Panc1 (cell line): Measurements from ENCODE around the gene NCBP1. TPM values are rescaled to one million over a fixed set of nuclear protein-coding genes. Genes with fewer than 3 reads are reported as not detected.
A peak's percentile ranks its signal among the peaks of the same experiment; 100 is the strongest.

Experiments
- ATAC-seq: fragments of 200-7000 bp; cut with Tn5 transposase; 2 replicates; pipeline ENCODE4 v1.9.1; 2020; ENCODE audit warnings: mild to moderate bottlenecking, moderate library complexity
- BruUV-seq: library from RNA; stranded (reverse); fragments of 400-500 nt; replicated peaks from 2 replicates; lab custom pipeline; 2021; lab: Mats Ljungman, UMichigan
- CTCF ChIA-PET: fragments of 300-600 bp; sonication (Branson Sonifier 250); formaldehyde crosslinking; loops from one replicate; lab custom pipeline; 2022; ENCODE audit warnings: antibody characterized with exemption; lab: Charles Lee
- POLR2A ChIA-PET: fragments of 300-600 bp; sonication (Branson Sonifier 250); formaldehyde crosslinking; loops from one replicate; lab custom pipeline; 2022; ENCODE audit warnings: antibody characterized with exemption; lab: Charles Lee
- DNase-seq: peaks from one replicate; pipeline ENCODE4 v3.0.0-alpha.2; 2010; ENCODE audit warnings: low read depth, low spot score
- H3K27ac ChIP-seq: 2 replicates; pipeline ENCODE4 v1.5.1; 2011; ENCODE audit warnings: mild to moderate bottlenecking, low read length, inconsistent platforms
- H3K27me3 ChIP-seq: fragments of 200-500 bp; sonication (Bioruptor generic); 2 replicates; pipeline ENCODE4 v1.6.0; 2014; ENCODE audit warnings: low read length, inconsistent platforms; ENCODE audit not compliant: control insufficient read depth, insufficient read depth
- H3K36me3 ChIP-seq: fragments of 200-500 bp; sonication (Bioruptor generic); 2 replicates; pipeline ENCODE4 v1.5.1; 2014; ENCODE audit warnings: inconsistent platforms, mild to moderate bottlenecking, low read length, moderate library complexity; ENCODE audit not compliant: control insufficient read depth, insufficient read depth
- H3K4me1 ChIP-seq: 2 replicates; pipeline ENCODE4 v1.5.1; 2011; ENCODE audit warnings: inconsistent platforms, mild to moderate bottlenecking, low read length, moderate library complexity; ENCODE audit not compliant: control insufficient read depth, insufficient read depth
- H3K4me3 ChIP-seq, 2 experiments: 2 replicates each; pipeline ENCODE4 v1.5.1; 2011 to 2012; ENCODE audit warnings: low read depth in 2 of 2, low read length in 2 of 2, mild to moderate bottlenecking in 2 of 2, inconsistent platforms in 1 of 2, moderate library complexity in 1 of 2
- H3K9me3 ChIP-seq: fragments of 200-500 bp; sonication (Bioruptor generic); 2 replicates; pipeline ENCODE4 v1.5.1; 2014; ENCODE audit warnings: low read depth, mild to moderate bottlenecking, inconsistent platforms, low read length, moderate library complexity; ENCODE audit not compliant: control insufficient read depth, insufficient read depth
- CTCF ChIP-seq: fragments of 450-650 bp; IDR thresholded peaks from 2 replicates; pipeline ENCODE4 v1.5.1; 2017; ENCODE audit warnings: mild to moderate bottlenecking
- POLR2AphosphoS5 ChIP-seq: IDR thresholded peaks from 2 replicates; pipeline ENCODE4 v1.6.1; 2012; ENCODE audit warnings: mild to moderate bottlenecking, low read depth, low read length, moderate library complexity
- REST ChIP-seq, 2 experiments: IDR thresholded peaks; 2 replicates each; pipeline ENCODE4 v1.6.1; 2011 to 2012; ENCODE audit warnings: low read depth in 2 of 2, control low read depth in 1 of 2, low read length in 1 of 2, mild to moderate bottlenecking in 1 of 2, moderate library complexity in 1 of 2; ENCODE audit not compliant: insufficient read depth in 1 of 2
- SIN3A ChIP-seq: IDR thresholded peaks from 2 replicates; pipeline ENCODE4 v1.6.1; 2012; ENCODE audit warnings: low read depth, mild to moderate bottlenecking, low read length, moderate library complexity, borderline replicate concordance; ENCODE audit not compliant: insufficient read depth
- TCF7L2 ChIP-seq: IDR thresholded peaks from 2 replicates; pipeline ENCODE4 v1.6.1; 2011; ENCODE audit warnings: mild to moderate bottlenecking, low read depth, low read length, inconsistent platforms
- in situ Hi-C: cut with HindIII; loops from 2 replicates; pipeline ENCODE4 v1.10.0; 2016; ENCODE audit warnings: low sequenced_read_pairs, low pct_unique_long_range_greater_than_20kb
- intact Hi-C: fragments of 100-400 bp; cut with micrococcal nuclease; formaldehyde crosslinking; loops from one replicate; pipeline ENCODE4 v1.10.0; 2022; ENCODE audit not compliant: unreplicated experiment
- total RNA-seq: library from RNA; stranded (reverse); gene quantifications from one replicate; pipeline ENCODE4 v1.2.1, GENCODE V29; 2021; ENCODE audit not compliant: unreplicated experiment

NCBP1 gene
- total RNA-seq, 1 experiment from 2014 or later = 30.1 TPM

- peaks cover 25% of the 10 kb centered on the region for H3K4me1 ChIP-seq
- no peaks in the 10 kb centered on the region for H3K27me3 ChIP-seq
- intact Hi-C loops = no loop called here
- H3K36me3 ChIP-seq = peaks cover 3% of the 10 kb centered on the region
- BruUV-seq = no TSS peak
- POLR2A ChIA-PET = no interaction called here
- no peaks in the 10 kb centered on the region for H3K9me3 ChIP-seq
- no peak for ATAC-seq
- no peak for DNase-seq
- in situ Hi-C loops = no loop called here
- H3K4me3 ChIP-seq = no peak overlapping the region
- no peak overlapping the region for H3K27ac ChIP-seq
- TF ChIP-seq TCF7L2 (no peak), SIN3A (no peak), POLR2AphosphoS5 (no peak), REST (IDR thresholded peaks at IDR 0.05; ENCODE audit: insufficient read depth in 1 of 2, low read depth in 2 of 2, low read length in 1 of 2) (no peak), CTCF (no peak)
- CTCF ChIA-PET = no interaction called here
Measured at GRCh38 chr9:97636903-97637302, 3.3 kb downstream of the NCBP1 start.

- Histone ChIP-seq H3K9me3 (no peaks in the 10 kb centered on the region), H3K4me3 (no peak overlapping the region), H3K27ac (no peak overlapping the region), H3K27me3 (no peaks in the 10 kb centered on the region), H3K36me3 (peaks cover 11% of the 10 kb centered on the region), H3K4me1 (peaks cover 24% of the 10 kb centered on the region)
- ChIA-PET POLR2A (interaction anchor here (0.6 kb wide), 2 partner anchors 15 to 45 kb away, joined by 3 to 6 read pairs; no protein-coding TSS in a partner anchor), CTCF (no interaction called here)
- TF ChIP-seq TCF7L2 (no peak), SIN3A (no peak), POLR2AphosphoS5 (no peak), CTCF (peak; percentile 22; the same call in 1 of the 2 replicates)
- no peak for DNase-seq
- no peak for ATAC-seq
- in situ Hi-C loops = no loop called here
- no TSS peak for BruUV-seq
- intact Hi-C loops = no loop called here
Measured at GRCh38 chr9:97638666-97639065, 5.0 kb downstream of the NCBP1 start.
